K562 (cell line): ENCODE data around the gene SIGMAR1. TPM values are rescaled to one million over a fixed set of nuclear protein-coding genes. Genes with fewer than 3 reads are reported as not detected.

Source experiments
- ATAC-seq: fragments of 200-7000 bp; cut with Tn5 transposase; 3 replicates; pipeline ENCODE4 v1.9.1; 2020; ENCODE audit warnings: moderate library complexity
- BruUV-seq: library from RNA; stranded (reverse); fragments of 400-500 nt; replicated peaks from 2 replicates; lab custom pipeline; 2021; lab: Mats Ljungman, UMichigan
- CTCF ChIA-PET: fragments of 300-600 bp; formaldehyde crosslinking; extraction: SDS; loops from one replicate; lab custom pipeline; 2021; ENCODE audit warnings: low intra/inter-chr PET ratio; lab: Yijun Ruan, JAX
- POLR2A ChIA-PET: fragments of 300-600, 350-650 bp; sonication (Branson Sonifier 250); formaldehyde crosslinking; extraction: SDS; loops from one replicate; lab custom pipeline; 2021; ENCODE audit warnings: antibody characterized with exemption, inconsistent platforms; lab: Yijun Ruan, JAX
- DNase-seq, 4 experiments: peaks; one replicate each; pipeline versions ENCODE4 v3.0.0 to v3.0.0-alpha.2; 2011 to 2018; ENCODE audit warnings: low spot score in 3 of 4, mixed read lengths in 3 of 4; ENCODE audit errors: extremely low read depth in 1 of 4
- FAIRE-seq: peaks from 2 replicates; lab custom pipeline; 2011; peaks lifted over from hg19 to GRCh38; lab: Jason Lieb, UNC
- H2AFZ ChIP-seq: 2 replicates; pipeline ENCODE4 v1.6.0; 2011; ENCODE audit warnings: low read depth, low read length, control low read depth, inconsistent platforms
- H3K27ac ChIP-seq: fragments of 200-600 bp; 3 replicates; pipeline ENCODE4 v1.8.0; 2011; ENCODE audit warnings: low read depth, mild to moderate bottlenecking, control low read depth, inconsistent platforms, low read length, moderate library complexity, mixed read lengths; ENCODE audit errors: extremely low read depth
- H3K27me3 ChIP-seq, 2 experiments: fragments of 300-600 bp in 1 of 2; 2 replicates in 1 of 2; 3 replicates in 1 of 2; pipeline versions ENCODE4 v1.6.0 to v1.8.0; 2011; ENCODE audit warnings: inconsistent platforms in 2 of 2, low read length in 2 of 2, mild to moderate bottlenecking in 1 of 2, mixed read lengths in 1 of 2, moderate library complexity in 1 of 2; ENCODE audit not compliant: control insufficient read depth in 2 of 2, insufficient read depth in 2 of 2
- H3K36me3 ChIP-seq: fragments of 300-600 bp; 3 replicates; pipeline ENCODE4 v1.8.0; 2011; ENCODE audit warnings: mild to moderate bottlenecking, low read length, inconsistent platforms; ENCODE audit not compliant: control insufficient read depth, insufficient read depth
- H3K4me1 ChIP-seq, 2 experiments: fragments of 200-600 bp in 1 of 2; replicated peaks in 1 of 2; 2 replicates in 1 of 2; 3 replicates in 1 of 2; pipeline versions ENCODE4 v1.5.1 to v1.8.0; 2011; ENCODE audit warnings: inconsistent platforms in 2 of 2, low read length in 2 of 2, mild to moderate bottlenecking in 1 of 2, mixed read lengths in 1 of 2, moderate library complexity in 1 of 2; ENCODE audit not compliant: control insufficient read depth in 2 of 2, insufficient read depth in 2 of 2
- H3K4me2 ChIP-seq: 2 replicates; pipeline ENCODE4 v1.6.1; 2011; ENCODE audit warnings: low read length, control low read depth, inconsistent platforms, mixed read lengths; ENCODE audit not compliant: insufficient read depth
- H3K4me3 ChIP-seq: fragments of 200-600 bp; sonication (generic), shearing (Covaris generic); 2 replicates; pipeline ENCODE4 v1.5.1; 2016; ENCODE audit warnings: control low read depth, inconsistent platforms
- H3K79me2 ChIP-seq: fragments of 200-600 bp; 3 replicates; pipeline ENCODE4 v1.8.0; 2011; ENCODE audit warnings: low read length, inconsistent platforms; ENCODE audit not compliant: control insufficient read depth, insufficient read depth
- H3K9ac ChIP-seq, 2 experiments: 2 replicates each; pipeline versions ENCODE4 v1.6.0 to v1.6.1; 2011; ENCODE audit warnings: low read depth in 2 of 2, low read length in 2 of 2, control low read depth in 1 of 2, inconsistent platforms in 1 of 2, mild to moderate bottlenecking in 1 of 2, mixed read lengths in 1 of 2; ENCODE audit not compliant: insufficient read depth in 1 of 2
- H3K9me1 ChIP-seq: one replicate; pipeline ENCODE4 v1.6.0; 2011; ENCODE audit warnings: inconsistent platforms, mild to moderate bottlenecking, low read length, moderate library complexity; ENCODE audit not compliant: control insufficient read depth, insufficient read depth
- H3K9me3 ChIP-seq: replicated peaks from 2 replicates; pipeline ENCODE4 v1.5.1; 2011; ENCODE audit warnings: low read depth, low read length, inconsistent platforms; ENCODE audit not compliant: control insufficient read depth, insufficient read depth
- H4K20me1 ChIP-seq: replicated peaks from 2 replicates; pipeline ENCODE4 v1.6.1; 2011; ENCODE audit warnings: low read length, inconsistent platforms, mixed read lengths; ENCODE audit not compliant: control insufficient read depth, insufficient read depth
- ZNF764 ChIP-seq: fragments of 250-450 bp; sonication (Bioruptor Pico); IDR thresholded peaks from 2 replicates; pipeline ENCODE4 v1.4.0; 2020; ENCODE audit warnings: low read depth, mild to moderate bottlenecking, moderate library complexity
- WGBS: fragments of 100-300 bp; shearing (Covaris generic); methylation state at CpG from one replicate; pipeline ENCODE4 v1.1.6; 2016; ENCODE audit warnings: low coverage, mixed read lengths; ENCODE audit not compliant: insufficient coverage; ENCODE audit errors: missing lambda C conversion rate; 5-methylcytosine and 5-hydroxymethylcytosine counted together
- in situ Hi-C: fragments of 300-500 bp; cut with MboI; formaldehyde crosslinking; loops from 4 replicates; pipeline ENCODE4 v1.15.0; 2018; ENCODE audit warnings: inconsistent platforms, mixed read lengths
- intact Hi-C: fragments of 100-400 bp; cut with micrococcal nuclease; formaldehyde crosslinking; loops from 2 replicates; pipeline ENCODE4 v1.14.2; 2022
- polyA plus RNA-seq, 8 experiments: library from polyadenylated mRNA; depleted of rRNA in 4 of 8; stranded (reverse) in 5 of 8; unstranded in 3 of 8; fragments of >200 nt; fragmentation: Nextera tagmentation in 2 of 8; fragmentation: Illumina TruSeq in 1 of 8; extraction: Ambion mirVana in 2 of 8; extraction: Trizol in 1 of 8; gene quantifications; 2 replicates each; pipeline versions ENCODE4 v1.2.1 to v1.2.3, GENCODE V29; 2011 to 2014; ENCODE audit warnings: inconsistent platforms in 1 of 8, missing spikeins in 1 of 8
- total RNA-seq, 7 experiments: library from RNA; depleted of rRNA in 6 of 7; stranded (reverse); fragments of >200 nt in 6 of 7; fragmentation: Illumina TruSeq in 2 of 7; extraction: Trizol in 2 of 7; gene quantifications; 2 replicates each; pipeline versions ENCODE4 v1.2.1 to v1.2.3, GENCODE V29; 2011 to 2021; ENCODE audit warnings: low replicate concordance in 1 of 7

Gene SIGMAR1
- total and polyA plus RNA-seq, 9 of the 15 experiments (the other 6 are each of a cell fraction or from before 2014, with no cell fraction given), result 6.9 to 80.0 (median 35.2) TPM

DNA sequence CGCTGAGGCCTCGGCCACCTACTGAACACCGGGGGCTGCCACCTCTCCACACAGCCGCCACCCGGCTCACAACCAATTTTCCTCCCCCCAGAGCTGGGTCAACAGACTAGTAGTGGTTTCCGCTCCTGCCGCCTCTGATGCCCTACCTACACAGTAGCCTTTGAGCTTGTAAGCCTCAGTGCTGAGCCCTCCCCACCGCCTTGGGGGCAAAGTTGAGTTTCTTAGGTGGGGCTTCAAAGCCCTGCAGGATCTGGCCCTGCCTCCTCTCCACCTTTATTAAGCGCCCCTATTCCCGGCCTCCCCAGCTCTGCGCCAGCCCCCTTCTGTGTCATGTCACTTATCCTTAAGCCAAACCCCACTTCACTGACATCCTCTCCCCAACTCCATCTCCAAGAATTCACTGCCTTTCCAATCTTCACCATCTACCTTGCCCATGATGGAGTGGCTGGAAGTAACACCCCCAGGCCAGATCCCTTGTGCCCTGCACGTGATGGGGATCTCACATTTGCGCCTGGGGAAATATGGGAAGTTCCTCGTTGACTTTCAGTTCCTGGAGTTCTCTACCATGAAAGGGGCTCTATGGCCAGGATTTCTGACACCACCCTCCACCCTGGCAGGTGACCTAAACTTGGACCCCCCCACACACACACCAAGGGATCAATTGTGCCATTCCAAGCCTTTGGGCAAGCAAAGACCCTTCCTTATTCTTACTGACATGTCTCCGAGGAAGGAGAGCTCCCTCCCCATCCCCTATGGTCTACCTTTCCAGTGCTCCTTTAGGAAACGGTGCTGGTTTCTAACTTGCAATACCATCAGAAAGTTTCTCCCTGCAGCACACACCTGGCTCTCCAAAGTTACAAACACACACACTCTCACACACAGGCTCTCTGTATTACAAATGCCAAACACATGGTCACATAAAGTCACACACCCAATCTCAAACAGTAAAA is 45.4 kb downstream of the SIGMAR1 start:
- no peaks in the 10 kb centered on the region for H3K36me3 ChIP-seq
- H3K27me3 ChIP-seq, result peaks cover 7 to 46% of the 10 kb centered on the region in 2 experiments
- CTCF ChIA-PET, result interaction anchor here (0.5 to 1.8 kb wide), 8 partner anchors 12 to 1777 kb away, joined by 3 to 9 read pairs (median 4); no protein-coding TSS in a partner anchor
- no peak overlapping the region for H3K27ac ChIP-seq
- 8% methylated on average over 7 of the region's 16 CpGs for WGBS
- peaks cover 0 to 34% of the 10 kb centered on the region in 2 experiments; a peak in 2 of 5 replicates for H3K4me1 ChIP-seq
- POLR2A ChIA-PET, result interaction anchor here (0.6 to 1.0 kb wide), 3 partner anchors 27 to 1767 kb away, joined by 3 to 4 read pairs (median 3); no protein-coding TSS in a partner anchor
- DNase-seq, result no peak
- no peak for FAIRE-seq
- in situ Hi-C loops, result no loop called here
- peaks cover 18% of the 10 kb centered on the region for H4K20me1 ChIP-seq
- no peaks in the 10 kb centered on the region for H3K9me1 ChIP-seq
- H3K9ac ChIP-seq, result no peak overlapping the region
- no peak overlapping the region for H3K4me2 ChIP-seq
- BruUV-seq, result no TSS peak
- TF ChIP-seq ZNF764, result no peak
- no peak overlapping the region for H3K4me3 ChIP-seq
- H3K9me3 ChIP-seq, result no peaks in the 10 kb centered on the region
- ATAC-seq, result no peak
- intact Hi-C loops, result loop anchor here (1.0 to 5.0 kb wide), 4 partner anchors 44 to 190 kb away; no protein-coding TSS in a partner anchor
- H2AFZ ChIP-seq, result no peak overlapping the region
- H3K79me2 ChIP-seq, result no peaks in the 10 kb centered on the region
